Measurements from ENCODE around the gene KIAA1614. TPM values are rescaled to one million over a fixed set of nuclear protein-coding genes. Genes with fewer than 3 reads are reported as not detected.

Gene KIAA1614
- total and polyA plus RNA-seq, 10 of the 15 experiments (the other 5 are each of a cell fraction or from before 2014, with no cell fraction given) = 0.03 to 1.0 (median 0.26) TPM; not detected in 1

DNA sequence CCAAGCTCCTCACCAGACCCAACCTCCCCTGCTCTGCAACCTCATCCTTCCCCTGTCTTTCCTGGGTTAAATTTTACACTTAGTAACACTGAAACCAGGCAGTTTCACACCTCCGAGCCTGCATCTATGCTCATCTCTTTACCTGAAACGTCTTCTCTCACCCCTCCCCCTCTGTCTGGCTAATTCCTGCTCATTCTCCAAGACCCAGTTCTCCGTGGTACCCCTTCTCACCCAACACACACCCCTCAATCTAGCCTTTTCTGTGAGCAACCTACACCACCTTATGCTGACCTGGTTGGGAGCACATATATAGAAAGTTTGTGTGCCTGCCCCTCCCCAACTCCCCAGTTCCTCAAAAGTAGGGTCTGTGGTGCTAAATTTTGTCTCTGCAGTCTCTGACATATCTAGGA lies 3.7 kb upstream of the KIAA1614 start (continued):
- TF ChIP-seq, protein P1, sequence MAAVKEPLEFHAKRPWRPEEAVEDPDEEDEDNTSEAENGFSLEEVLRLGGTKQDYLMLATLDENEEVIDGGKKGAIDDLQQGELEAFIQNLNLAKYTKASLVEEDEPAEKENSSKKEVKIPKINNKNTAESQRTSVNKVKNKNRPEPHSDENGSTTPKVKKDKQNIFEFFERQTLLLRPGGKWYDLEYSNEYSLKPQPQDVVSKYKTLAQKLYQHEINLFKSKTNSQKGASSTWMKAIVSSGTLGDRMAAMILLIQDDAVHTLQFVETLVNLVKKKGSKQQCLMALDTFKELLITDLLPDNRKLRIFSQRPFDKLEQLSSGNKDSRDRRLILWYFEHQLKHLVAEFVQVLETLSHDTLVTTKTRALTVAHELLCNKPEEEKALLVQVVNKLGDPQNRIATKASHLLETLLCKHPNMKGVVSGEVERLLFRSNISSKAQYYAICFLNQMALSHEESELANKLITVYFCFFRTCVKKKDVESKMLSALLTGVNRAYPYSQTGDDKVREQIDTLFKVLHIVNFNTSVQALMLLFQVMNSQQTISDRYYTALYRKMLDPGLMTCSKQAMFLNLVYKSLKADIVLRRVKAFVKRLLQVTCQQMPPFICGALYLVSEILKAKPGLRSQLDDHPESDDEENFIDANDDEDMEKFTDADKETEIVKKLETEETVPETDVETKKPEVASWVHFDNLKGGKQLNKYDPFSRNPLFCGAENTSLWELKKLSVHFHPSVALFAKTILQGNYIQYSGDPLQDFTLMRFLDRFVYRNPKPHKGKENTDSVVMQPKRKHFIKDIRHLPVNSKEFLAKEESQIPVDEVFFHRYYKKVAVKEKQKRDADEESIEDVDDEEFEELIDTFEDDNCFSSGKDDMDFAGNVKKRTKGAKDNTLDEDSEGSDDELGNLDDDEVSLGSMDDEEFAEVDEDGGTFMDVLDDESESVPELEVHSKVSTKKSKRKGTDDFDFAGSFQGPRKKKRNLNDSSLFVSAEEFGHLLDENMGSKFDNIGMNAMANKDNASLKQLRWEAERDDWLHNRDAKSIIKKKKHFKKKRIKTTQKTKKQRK (IDR thresholded peaks at IDR 0.05; ENCODE audit: low read depth, low read length) = no peak
- TF ChIP-seq NBN (IDR thresholded peaks at IDR 0.05) (peak; percentile 93), ATF7 (IDR thresholded peaks at IDR 0.05; ENCODE audit: low read depth) (peak; percentile 61; the same call in 1 of the 2 replicates), MEF2B (IDR thresholded peaks at IDR 0.05; ENCODE audit: partially characterized antibody, poor library complexity, severe bottlenecking) (peak; percentile 42), TARDBP (IDR thresholded peaks at IDR 0.05; ENCODE audit: borderline replicate concordance) (no peak), EP300 (IDR thresholded peaks at IDR 0.05; ENCODE audit: borderline replicate concordance in 1 of 2, control insufficient read depth in 1 of 2, low read depth in 2 of 2, low read length in 2 of 2) (peak in 1 of 2 experiments; percentile 35; a peak in 2 of 4 replicates), MTA3 (IDR thresholded peaks at IDR 0.05; ENCODE audit: borderline replicate concordance, low read length) (no peak), DPF2 (IDR thresholded peaks at IDR 0.05) (peak; percentile 94), MTA2 (IDR thresholded peaks at IDR 0.05; ENCODE audit: low read depth) (peak; percentile 86), SPI1 (IDR thresholded peaks at IDR 0.05; ENCODE audit: borderline replicate concordance, insufficient read depth, low read depth, low read length) (peak; percentile 86), CBX3 (IDR thresholded peaks at IDR 0.05; ENCODE audit: borderline replicate concordance, low read depth) (no peak), HDAC2 (IDR thresholded peaks at IDR 0.05) (no peak), BMI1 (IDR thresholded peaks at IDR 0.05; ENCODE audit: borderline replicate concordance) (peak; percentile 45; the same call in 1 of the 2 replicates), SMC3 (IDR thresholded peaks at IDR 0.05; ENCODE audit: borderline replicate concordance, low read length) (no peak), IKZF1 (conservative IDR thresholded peaks at IDR 0.05) (peak; percentile 87), ZSCAN29 (IDR thresholded peaks at IDR 0.05) (no peak), EZH2 (IDR thresholded peaks at IDR 0.05; ENCODE audit: borderline replicate concordance, control insufficient read depth, low read depth, low read length) (no peak), MYB (IDR thresholded peaks at IDR 0.05; ENCODE audit: borderline replicate concordance, low read depth, low read length) (peak; percentile 50; the same call in 1 of the 2 replicates)
- TF ChIP-seq, protein P2, sequence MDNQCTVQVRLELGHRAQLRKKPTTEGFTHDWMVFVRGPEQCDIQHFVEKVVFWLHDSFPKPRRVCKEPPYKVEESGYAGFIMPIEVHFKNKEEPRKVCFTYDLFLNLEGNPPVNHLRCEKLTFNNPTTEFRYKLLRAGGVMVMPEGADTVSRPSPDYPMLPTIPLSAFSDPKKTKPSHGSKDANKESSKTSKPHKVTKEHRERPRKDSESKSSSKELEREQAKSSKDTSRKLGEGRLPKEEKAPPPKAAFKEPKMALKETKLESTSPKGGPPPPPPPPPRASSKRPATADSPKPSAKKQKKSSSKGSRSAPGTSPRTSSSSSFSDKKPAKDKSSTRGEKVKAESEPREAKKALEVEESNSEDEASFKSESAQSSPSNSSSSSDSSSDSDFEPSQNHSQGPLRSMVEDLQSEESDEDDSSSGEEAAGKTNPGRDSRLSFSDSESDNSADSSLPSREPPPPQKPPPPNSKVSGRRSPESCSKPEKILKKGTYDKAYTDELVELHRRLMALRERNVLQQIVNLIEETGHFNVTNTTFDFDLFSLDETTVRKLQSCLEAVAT (IDR thresholded peaks at IDR 0.05) = peak; percentile 76
- TF ChIP-seq, protein P3, sequence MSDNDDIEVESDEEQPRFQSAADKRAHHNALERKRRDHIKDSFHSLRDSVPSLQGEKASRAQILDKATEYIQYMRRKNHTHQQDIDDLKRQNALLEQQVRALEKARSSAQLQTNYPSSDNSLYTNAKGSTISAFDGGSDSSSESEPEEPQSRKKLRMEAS (IDR thresholded peaks at IDR 0.05; ENCODE audit: low read depth, low read length) = no peak
- TF ChIP-seq, protein P4, sequence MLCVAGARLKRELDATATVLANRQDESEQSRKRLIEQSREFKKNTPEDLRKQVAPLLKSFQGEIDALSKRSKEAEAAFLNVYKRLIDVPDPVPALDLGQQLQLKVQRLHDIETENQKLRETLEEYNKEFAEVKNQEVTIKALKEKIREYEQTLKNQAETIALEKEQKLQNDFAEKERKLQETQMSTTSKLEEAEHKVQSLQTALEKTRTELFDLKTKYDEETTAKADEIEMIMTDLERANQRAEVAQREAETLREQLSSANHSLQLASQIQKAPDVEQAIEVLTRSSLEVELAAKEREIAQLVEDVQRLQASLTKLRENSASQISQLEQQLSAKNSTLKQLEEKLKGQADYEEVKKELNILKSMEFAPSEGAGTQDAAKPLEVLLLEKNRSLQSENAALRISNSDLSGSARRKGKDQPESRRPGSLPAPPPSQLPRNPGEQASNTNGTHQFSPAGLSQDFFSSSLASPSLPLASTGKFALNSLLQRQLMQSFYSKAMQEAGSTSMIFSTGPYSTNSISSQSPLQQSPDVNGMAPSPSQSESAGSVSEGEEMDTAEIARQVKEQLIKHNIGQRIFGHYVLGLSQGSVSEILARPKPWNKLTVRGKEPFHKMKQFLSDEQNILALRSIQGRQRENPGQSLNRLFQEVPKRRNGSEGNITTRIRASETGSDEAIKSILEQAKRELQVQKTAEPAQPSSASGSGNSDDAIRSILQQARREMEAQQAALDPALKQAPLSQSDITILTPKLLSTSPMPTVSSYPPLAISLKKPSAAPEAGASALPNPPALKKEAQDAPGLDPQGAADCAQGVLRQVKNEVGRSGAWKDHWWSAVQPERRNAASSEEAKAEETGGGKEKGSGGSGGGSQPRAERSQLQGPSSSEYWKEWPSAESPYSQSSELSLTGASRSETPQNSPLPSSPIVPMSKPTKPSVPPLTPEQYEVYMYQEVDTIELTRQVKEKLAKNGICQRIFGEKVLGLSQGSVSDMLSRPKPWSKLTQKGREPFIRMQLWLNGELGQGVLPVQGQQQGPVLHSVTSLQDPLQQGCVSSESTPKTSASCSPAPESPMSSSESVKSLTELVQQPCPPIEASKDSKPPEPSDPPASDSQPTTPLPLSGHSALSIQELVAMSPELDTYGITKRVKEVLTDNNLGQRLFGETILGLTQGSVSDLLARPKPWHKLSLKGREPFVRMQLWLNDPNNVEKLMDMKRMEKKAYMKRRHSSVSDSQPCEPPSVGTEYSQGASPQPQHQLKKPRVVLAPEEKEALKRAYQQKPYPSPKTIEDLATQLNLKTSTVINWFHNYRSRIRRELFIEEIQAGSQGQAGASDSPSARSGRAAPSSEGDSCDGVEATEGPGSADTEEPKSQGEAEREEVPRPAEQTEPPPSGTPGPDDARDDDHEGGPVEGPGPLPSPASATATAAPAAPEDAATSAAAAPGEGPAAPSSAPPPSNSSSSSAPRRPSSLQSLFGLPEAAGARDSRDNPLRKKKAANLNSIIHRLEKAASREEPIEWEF (IDR thresholded peaks at IDR 0.05; ENCODE audit: insufficient replicate concordance, low read depth, low read length) = no peak

Measured in GM12878 (cell line).